Measurements from ENCODE around the gene REPS2. TPM values are rescaled to one million over a fixed set of nuclear protein-coding genes. Genes with fewer than 3 reads are reported as not detected.

Gene REPS2
- total RNA-seq, 3 donors from 2014 or later (not counting 1 experiment from before 2014, with no cell fraction given), result 0.27 to 9.2 (median 0.59) TPM

DNA sequence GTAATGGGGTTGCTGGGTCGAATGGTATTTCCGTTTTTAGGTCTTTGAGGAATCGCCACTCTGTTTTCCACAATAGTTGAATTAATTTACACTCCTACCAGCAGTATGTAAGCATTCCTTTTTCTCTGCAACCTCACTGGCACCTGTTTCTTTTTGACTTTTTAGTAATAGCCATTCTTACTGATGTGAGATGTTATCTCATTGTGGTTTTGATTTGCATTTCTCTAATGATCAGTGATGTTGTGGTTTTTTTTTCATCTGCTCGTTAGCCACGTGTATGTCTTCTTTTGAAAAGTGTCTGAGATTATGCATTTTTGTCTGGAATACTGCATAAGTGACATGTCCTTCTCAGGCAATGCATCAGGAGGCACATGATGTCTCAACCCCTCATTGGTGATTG is 28.8 kb downstream of the REPS2 start:
- no peak for ATAC-seq
- DNase-seq, result no peak
- no peaks in the 10 kb centered on the region for H3K9me3 Mint-ChIP-seq
- intact Hi-C loops (cut with micrococcal nuclease), result no loop called here
- no peaks in the 10 kb centered on the region for H3K36me3 Mint-ChIP-seq
- no peak overlapping the region for H3K4me3 ChIP-seq (ENCODE audit: low read length)
- no peak overlapping the region for H3K27ac ChIP-seq (ENCODE audit: low read length)
- TF ChIP-seq, protein P1, sequence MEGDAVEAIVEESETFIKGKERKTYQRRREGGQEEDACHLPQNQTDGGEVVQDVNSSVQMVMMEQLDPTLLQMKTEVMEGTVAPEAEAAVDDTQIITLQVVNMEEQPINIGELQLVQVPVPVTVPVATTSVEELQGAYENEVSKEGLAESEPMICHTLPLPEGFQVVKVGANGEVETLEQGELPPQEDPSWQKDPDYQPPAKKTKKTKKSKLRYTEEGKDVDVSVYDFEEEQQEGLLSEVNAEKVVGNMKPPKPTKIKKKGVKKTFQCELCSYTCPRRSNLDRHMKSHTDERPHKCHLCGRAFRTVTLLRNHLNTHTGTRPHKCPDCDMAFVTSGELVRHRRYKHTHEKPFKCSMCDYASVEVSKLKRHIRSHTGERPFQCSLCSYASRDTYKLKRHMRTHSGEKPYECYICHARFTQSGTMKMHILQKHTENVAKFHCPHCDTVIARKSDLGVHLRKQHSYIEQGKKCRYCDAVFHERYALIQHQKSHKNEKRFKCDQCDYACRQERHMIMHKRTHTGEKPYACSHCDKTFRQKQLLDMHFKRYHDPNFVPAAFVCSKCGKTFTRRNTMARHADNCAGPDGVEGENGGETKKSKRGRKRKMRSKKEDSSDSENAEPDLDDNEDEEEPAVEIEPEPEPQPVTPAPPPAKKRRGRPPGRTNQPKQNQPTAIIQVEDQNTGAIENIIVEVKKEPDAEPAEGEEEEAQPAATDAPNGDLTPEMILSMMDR (IDR thresholded peaks at IDR 0.05), result no peak
- no peaks in the 10 kb centered on the region for H3K4me1 Mint-ChIP-seq
- H3K27me3 Mint-ChIP-seq (ENCODE audit: low read depth in 2 of 2), result peaks cover 0 to 34% of the 10 kb centered on the region in 2 donors
- no peaks in the 10 kb centered on the region for H3K4me1 ChIP-seq (ENCODE audit: control insufficient read depth, insufficient read depth, low read length)
- no peaks in the 10 kb centered on the region for H3K27me3 ChIP-seq (ENCODE audit: control insufficient read depth, insufficient read depth, low read length)
- no peak overlapping the region for H3K4me3 Mint-ChIP-seq
- WGBS (ENCODE audit: insufficient coverage), result 0% methylated on average over 2 of the region's 5 CpGs
- no peak overlapping the region for H3K27ac Mint-ChIP-seq
- no peaks in the 10 kb centered on the region for H3K9me3 ChIP-seq (ENCODE audit: control insufficient read depth, insufficient read depth, low read length)
- no peaks in the 10 kb centered on the region for H3K36me3 ChIP-seq (ENCODE audit: control insufficient read depth, insufficient read depth, low read length)

DNA sequence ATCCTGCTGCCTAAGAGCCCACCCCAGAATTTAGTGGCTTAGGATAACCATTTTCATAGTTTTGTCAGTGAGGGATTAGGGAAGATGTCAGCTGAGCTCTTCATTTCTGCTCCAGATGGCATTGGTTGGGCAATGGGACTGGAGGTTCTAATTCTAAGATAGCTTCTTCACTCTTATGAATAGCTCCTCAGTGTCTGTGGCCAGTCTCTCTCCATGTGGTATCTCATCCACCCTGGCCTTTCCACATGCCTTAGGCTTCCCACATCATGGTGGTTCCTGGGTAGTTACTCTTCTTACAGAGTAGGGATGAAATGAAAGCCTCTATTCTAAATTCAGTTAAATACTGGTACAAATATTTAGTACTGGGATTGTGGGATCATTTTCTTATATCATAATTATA is 31.3 kb downstream of the REPS2 start:
- no peaks in the 10 kb centered on the region for H3K36me3 Mint-ChIP-seq
- intact Hi-C loops (cut with micrococcal nuclease), result no loop called here

DNA sequence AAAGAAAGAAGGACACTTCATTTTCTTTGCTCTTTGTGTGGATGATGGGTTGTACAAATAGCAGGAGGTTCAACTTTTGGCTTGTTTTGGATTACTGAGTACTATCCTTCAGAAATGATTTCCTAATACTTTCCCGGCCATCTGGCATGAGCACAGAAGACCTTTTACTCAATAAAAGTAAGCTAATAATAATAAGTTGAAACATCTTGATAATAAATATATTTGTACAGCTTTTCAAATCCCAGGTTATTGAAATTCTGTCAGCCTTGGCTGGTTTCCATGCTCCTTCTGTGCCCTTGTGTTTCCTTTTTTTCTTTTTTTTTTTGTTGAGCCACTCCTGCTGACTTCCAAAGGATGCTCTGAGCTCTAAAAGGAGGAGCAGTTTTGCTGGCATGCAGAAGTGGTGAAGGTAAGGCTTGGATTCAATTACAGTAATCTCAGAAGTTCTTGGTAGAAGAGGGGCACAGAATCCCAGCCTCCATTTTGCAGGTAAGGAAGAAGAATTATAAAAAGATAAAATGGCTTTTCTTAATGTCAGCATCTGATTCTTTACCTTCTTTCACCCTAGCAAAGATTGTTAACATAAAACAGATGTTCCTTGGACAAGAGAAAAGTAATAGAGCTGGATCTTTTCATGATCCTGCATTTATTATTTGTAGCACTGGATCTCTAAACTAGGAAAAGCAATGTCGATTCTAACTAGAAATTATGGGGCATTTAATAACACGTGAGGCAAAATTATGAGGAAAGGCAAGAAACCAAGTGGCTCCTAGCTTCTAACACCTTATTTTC is 31.9 kb downstream of the REPS2 start:
- H3K4me1 ChIP-seq (ENCODE audit: control insufficient read depth, insufficient read depth, low read length), result no peaks in the 10 kb centered on the region
- H3K9me3 ChIP-seq (ENCODE audit: control insufficient read depth, insufficient read depth, low read length), result no peaks in the 10 kb centered on the region
- Mint-ChIP-seq H3K4me3 (no peak overlapping the region), H3K36me3 (no peaks in the 10 kb centered on the region), H3K27ac (no peak overlapping the region), H3K27me3 (ENCODE audit: low read depth in 2 of 2) (peaks cover 0 to 26% of the 10 kb centered on the region in 2 donors), H3K4me1 (no peaks in the 10 kb centered on the region), H3K9me3 (no peaks in the 10 kb centered on the region)
- no peak for ATAC-seq
- no peaks in the 10 kb centered on the region for H3K27me3 ChIP-seq (ENCODE audit: control insufficient read depth, insufficient read depth, low read length)
- intact Hi-C loops (cut with micrococcal nuclease), result no loop called here
- no peak for DNase-seq
- no peak overlapping the region for H3K4me3 ChIP-seq (ENCODE audit: low read length)
- H3K27ac ChIP-seq (ENCODE audit: low read length), result no peak overlapping the region
- WGBS (ENCODE audit: insufficient coverage), result no CpG with 5 or more reads among the region's 3 CpGs
- TF ChIP-seq, protein P1 (IDR thresholded peaks at IDR 0.05), result no peak
- H3K36me3 ChIP-seq (ENCODE audit: control insufficient read depth, insufficient read depth, low read length), result no peaks in the 10 kb centered on the region

More for the DNA sequence above, 31.3 kb downstream of the REPS2 start:
- no peaks in the 10 kb centered on the region for H3K9me3 Mint-ChIP-seq
- DNase-seq, result no peak
- no peak overlapping the region for H3K4me3 ChIP-seq (ENCODE audit: low read length)
- TF ChIP-seq, protein P1 (IDR thresholded peaks at IDR 0.05), result no peak
- no peaks in the 10 kb centered on the region for H3K9me3 ChIP-seq (ENCODE audit: control insufficient read depth, insufficient read depth, low read length)
- H3K27me3 Mint-ChIP-seq (ENCODE audit: low read depth in 2 of 2), result peaks cover 0 to 33% of the 10 kb centered on the region in 2 donors
- H3K27me3 ChIP-seq (ENCODE audit: control insufficient read depth, insufficient read depth, low read length), result no peaks in the 10 kb centered on the region
- H3K27ac ChIP-seq (ENCODE audit: low read length), result no peak overlapping the region
- H3K36me3 ChIP-seq (ENCODE audit: control insufficient read depth, insufficient read depth, low read length), result no peaks in the 10 kb centered on the region
- H3K4me3 Mint-ChIP-seq, result no peak overlapping the region
- ATAC-seq, result no peak
- H3K4me1 ChIP-seq (ENCODE audit: control insufficient read depth, insufficient read depth, low read length), result no peaks in the 10 kb centered on the region
- no peaks in the 10 kb centered on the region for H3K4me1 Mint-ChIP-seq
- H3K27ac Mint-ChIP-seq, result no peak overlapping the region

DNA sequence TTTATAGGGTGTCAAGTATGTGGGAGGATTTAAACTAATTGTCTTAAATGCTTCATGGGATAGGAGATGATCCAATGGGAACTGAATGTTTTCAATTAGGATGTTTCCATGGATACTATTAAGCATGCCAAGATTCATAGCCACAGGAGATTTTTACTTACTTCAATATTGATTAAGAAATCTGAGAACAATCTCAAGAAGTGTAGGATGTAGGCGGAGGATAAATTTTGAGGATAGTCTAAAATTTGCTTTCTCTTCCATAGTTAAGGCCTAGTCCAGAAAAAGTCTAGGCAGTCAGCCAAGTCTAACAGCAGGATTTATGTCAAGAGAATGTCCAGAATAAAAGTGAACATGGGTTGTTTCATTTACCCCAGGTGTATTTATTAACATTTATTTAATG is 32.8 kb downstream of the REPS2 start:
- Histone ChIP-seq H3K4me1 (ENCODE audit: control insufficient read depth, insufficient read depth, low read length) (no peaks in the 10 kb centered on the region), H3K36me3 (ENCODE audit: control insufficient read depth, insufficient read depth, low read length) (no peaks in the 10 kb centered on the region), H3K4me3 (ENCODE audit: low read length) (no peak overlapping the region), H3K27me3 (ENCODE audit: control insufficient read depth, insufficient read depth, low read length) (no peaks in the 10 kb centered on the region), H3K27ac (ENCODE audit: low read length) (no peak overlapping the region), H3K9me3 (ENCODE audit: control insufficient read depth, insufficient read depth, low read length) (no peaks in the 10 kb centered on the region)
- Mint-ChIP-seq H3K27me3 (ENCODE audit: low read depth in 2 of 2) (peaks cover 0 to 25% of the 10 kb centered on the region in 2 donors), H3K36me3 (no peaks in the 10 kb centered on the region), H3K4me1 (no peaks in the 10 kb centered on the region), H3K9me3 (no peaks in the 10 kb centered on the region), H3K4me3 (no peak overlapping the region), H3K27ac (no peak overlapping the region)
- ATAC-seq, result no peak
- no CpG with 5 or more reads among the region's 1 CpG for whole genome bisulfite sequencing (ENCODE audit: insufficient coverage)
- intact Hi-C loops (cut with micrococcal nuclease), result no loop called here
- TF ChIP-seq, protein P1 (IDR thresholded peaks at IDR 0.05), result no peak
- DNase-seq, result no peak
